Caki2 (cell line): Measurements from ENCODE around the gene ACAD8. TPM values are rescaled to one million over a fixed set of nuclear protein-coding genes. Genes with fewer than 3 reads are reported as not detected.
"Not testable (repeated sequence)": the region's sequence is repeated elsewhere in the genome, so short reads cannot be mapped to it uniquely, and the experiment has no call there.

Experiments
- DNase-seq: peaks from one replicate; pipeline ENCODE4 v3.0.0-alpha.2; 2015; ENCODE audit warnings: low read depth
- in situ Hi-C: cut with HindIII; loops from 2 replicates; pipeline ENCODE4 v1.10.0; 2016; ENCODE audit warnings: low sequenced_read_pairs, low pct_unique_long_range_greater_than_20kb, mixed read lengths
- total RNA-seq: library from RNA; depleted of rRNA; stranded (reverse); fragments of >200 nt; shearing (Covaris generic); gene quantifications from 2 replicates; pipeline ENCODE4 v1.2.3, GENCODE V29; 2014; ENCODE audit warnings: low replicate concordance

The ACAD8 gene
- total RNA-seq, 1 experiment from 2014 or later: 7.5 TPM

DNA sequence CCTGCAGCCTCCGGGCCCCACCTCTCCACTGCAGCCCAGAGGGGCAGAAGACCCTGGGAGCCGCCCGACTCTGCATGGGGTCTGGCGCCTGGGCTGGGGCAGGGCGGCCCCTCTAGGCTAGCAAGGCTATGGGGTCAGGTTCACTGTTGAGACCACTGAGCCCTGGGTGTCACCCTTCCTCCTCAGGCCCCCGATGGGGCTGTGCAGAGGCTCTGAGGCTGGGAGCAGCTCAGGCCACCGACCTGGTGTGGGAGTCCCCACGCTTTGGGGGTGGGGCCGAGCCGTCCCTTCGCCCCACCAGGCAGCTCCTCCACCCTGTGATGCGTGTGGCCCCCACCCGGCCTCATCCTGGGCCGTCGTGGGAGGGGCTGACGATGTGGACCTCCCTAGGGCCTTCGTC is 28.3 kb downstream of the ACAD8 start:
- in situ Hi-C loops, DNase-seq: not testable (repeated sequence)

DNA sequence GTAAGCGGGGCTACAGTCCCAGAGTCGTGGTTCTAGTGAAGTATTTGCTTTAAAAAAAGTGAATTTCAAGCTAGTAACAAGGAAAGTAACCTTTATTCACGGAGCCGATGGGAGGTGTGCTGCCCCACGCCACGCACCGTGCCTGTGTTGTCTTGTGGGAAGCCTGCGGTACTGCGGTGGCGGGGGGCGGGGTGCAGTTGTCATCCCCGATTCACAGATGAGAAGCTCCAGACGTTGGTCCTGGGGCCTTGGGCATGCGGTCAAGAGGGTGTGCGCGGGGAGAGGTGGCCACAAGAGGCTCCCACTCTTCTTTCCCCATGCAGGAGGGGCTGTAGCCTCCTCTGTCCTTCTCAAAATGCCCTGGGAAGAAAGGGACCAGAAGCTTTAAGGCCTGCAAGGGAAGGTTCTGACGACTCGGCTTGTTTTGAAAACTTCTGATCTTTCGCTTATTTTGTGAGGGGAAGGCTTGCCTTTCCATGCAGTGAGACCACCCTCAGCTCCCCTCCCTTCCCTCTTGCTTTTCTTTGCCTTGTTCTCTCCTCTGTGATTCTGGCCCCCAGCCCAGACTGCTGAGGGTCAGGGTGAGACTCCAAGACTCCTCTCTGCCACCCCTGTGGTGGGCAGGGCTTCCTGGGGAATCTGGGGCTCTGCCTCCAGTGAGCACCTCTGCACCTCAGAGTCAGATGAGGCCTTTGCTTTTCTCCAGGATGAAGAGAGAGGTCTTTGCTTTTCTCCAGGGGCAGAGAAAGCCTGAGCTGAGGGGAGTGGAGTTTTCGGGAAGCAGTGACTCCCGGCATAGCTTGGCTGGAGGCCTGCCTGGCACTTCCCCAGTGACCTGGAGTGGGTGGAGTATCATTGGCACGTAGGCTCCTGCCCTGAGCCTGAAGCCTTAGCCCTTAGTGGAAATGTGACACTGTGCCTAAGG is 29.0 kb downstream of the ACAD8 start:
- in situ Hi-C loops: no loop called here
- DNase-seq: no peak

DNA sequence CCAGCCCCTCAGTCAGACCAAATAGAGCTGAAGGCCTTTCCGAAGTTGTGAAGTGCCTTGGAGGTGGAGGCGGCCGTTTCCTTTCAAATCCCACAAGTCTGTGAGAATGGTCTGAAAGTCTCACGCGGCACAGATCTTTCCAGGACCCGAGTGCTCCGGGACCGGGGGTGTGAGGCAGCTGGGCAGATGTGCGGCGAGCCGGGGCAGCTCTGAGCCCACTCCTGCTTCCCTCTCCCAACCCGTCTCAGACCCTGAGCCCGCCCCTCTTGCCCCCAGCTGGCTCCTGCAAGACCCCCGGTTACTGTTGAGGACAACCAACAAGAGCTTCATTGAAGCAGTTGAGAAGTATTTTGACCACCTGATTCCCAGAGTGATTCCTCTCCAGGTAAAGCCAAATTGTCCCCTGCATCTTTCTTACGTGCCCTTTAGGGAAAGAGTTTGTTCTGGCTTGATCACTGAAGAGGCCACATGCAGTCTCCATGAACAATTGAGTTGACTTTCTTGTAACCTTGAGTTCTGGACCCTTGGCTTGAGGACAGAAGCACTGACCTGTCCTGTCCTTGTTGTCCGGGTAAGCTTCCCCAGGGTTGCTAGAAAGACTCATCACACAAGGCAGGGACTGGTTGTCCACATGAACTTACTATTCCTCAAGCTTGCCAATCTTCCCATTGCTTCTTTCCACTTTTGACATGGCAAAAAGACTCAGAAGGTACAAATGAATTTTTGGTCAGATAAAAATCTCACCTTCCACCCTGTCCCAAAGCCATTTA is 30.3 kb downstream of the ACAD8 start:
- in situ Hi-C loops: no loop called here
- no peak for DNase-seq

DNA sequence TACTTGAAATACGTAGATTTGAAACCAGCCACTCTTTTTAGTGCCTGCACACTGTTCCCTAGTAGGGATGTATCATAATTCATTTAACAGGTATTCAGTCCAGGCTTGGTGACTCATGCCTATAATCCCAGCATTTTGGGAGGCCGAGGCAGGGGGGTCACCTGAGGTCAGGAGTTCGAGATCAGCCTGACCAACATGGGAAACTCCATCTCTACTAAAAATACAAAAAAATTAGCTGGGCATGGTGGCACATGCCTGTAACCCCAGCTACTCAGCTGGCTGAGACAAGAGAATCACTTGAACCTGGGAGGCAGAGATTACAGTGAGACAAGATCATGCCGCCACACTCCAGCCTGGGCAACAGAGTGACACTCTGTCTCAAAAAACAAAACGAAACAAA is 31.0 kb downstream of the ACAD8 start:
- in situ Hi-C loops, DNase-seq: not testable (repeated sequence)

DNA sequence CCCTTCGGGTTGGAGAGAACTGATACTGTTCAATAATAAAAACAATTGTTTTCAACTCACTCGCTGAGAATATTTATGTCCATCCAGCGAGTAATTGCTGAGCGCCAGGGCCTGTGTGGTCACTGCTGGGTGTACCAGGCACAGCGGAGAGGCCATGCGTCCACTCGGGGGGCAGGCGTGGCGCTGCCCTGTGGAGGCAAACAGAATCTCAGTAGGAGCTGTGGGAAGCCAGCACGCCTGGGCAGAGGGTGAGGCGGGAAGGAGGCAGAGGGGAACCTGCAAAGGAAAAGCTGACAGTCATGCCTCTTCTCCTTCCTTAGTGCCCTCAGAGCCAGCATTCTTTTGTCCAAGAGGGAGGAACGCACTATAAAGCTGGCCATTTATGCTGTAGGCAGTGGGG is 34.2 kb downstream of the ACAD8 start:
- in situ Hi-C loops: no loop called here
- no peak for DNase-seq

DNA sequence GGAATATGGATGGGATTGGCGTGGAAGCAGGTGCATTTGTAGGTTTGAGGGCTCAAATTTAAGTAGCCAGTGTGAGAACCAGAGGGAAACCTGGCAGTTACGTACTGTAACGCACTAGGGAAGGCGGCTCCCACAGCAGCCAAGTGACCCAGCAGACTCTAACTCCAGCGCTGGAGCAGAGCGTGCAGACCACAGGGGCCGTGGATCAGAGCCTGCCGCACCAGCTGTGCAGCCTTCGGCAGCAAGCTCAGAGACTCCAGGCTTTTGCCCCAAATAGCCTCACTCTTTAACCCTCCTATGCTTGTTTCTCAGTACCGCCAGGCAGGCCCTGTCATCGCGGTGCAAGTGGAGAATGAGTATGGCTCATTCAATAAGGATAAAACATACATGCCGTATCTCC is 35.1 kb downstream of the ACAD8 start:
- in situ Hi-C loops: no loop called here

DNA sequence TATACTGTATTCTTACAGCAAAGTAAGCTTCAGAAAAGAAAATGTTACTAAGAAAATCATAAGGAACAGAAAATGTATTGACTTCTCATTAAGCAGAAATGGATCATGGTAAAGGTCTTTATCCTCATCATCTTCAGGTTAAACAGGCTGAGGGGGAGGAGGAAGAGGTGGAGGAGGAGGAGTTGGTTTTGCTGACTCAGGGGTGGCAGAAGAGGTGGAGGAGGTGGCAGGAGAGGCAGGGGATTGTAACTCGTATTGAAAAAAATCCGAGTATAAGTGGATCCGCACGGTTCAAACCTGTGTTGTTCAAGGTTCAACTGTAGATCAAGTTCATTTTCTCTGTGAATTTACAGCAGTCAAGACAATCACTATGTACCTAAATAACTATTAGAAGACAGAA is 35.8 kb downstream of the ACAD8 start:
- DNase-seq: no peak
- in situ Hi-C loops: no loop called here

More for the DNA sequence above, 35.1 kb downstream of the ACAD8 start:
- DNase-seq: no peak

DNA sequence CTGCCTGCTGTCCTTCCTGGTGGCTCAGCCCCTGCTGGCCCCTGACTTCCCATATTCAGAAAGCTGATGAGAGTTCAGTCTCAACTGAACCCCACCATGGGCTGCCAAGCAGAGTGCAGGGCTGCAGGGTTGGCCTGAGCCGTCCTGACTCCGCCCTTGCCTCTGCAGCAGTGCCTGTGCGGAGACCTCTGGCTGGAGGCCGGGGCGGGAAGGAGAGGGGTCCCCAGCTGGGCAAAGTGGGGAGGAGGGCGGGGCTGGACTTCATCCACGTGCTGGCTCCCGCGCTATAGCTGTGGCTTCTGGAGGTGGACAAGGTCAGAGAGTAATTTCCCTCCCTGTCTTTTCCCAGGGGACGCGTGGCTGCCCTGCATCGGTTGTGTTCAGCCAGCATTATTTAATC is 36.4 kb downstream of the ACAD8 start:
- in situ Hi-C loops: no loop called here
- no peak for DNase-seq

DNA sequence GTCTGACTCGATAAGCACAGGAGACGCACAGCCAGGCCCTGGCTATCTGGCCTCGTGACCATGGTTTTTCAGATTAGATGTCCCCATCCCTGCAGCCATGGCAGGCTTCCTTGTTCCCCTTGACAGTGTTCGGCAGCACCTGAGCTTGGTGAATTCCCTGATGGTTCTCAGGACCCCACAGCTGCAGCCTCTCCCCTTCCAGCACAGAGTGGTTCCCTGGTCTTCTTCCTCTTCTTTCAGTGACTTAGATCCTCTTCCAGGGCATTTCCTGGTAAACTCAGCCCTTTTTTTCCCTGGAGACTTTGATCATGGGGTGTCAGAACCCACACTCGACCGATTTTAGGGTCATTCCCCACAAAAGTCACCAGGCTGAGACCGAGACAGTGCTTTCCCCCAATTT is 37.3 kb downstream of the ACAD8 start:
- no peak for DNase-seq
- in situ Hi-C loops: no loop called here

DNA sequence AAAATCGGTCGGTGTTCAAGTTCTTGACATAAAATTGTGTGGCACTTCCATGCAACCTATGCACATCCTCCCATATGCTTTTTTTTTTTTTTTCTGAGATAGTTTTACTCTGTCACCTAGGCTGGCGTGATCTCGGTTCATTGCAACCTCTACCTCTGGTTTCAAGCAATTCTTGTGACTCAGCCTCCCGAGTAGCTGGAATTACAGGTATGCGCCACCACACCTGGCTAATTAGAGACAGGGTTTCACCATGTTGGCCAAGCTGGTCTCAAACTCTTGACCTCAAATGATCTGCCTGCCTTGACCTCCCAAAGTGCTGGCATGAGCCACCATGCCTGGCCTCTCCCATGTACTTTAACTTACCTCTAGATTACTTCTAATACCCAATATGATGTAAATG is 37.8 kb downstream of the ACAD8 start:
- in situ Hi-C loops: no loop called here
- no peak for DNase-seq

DNA sequence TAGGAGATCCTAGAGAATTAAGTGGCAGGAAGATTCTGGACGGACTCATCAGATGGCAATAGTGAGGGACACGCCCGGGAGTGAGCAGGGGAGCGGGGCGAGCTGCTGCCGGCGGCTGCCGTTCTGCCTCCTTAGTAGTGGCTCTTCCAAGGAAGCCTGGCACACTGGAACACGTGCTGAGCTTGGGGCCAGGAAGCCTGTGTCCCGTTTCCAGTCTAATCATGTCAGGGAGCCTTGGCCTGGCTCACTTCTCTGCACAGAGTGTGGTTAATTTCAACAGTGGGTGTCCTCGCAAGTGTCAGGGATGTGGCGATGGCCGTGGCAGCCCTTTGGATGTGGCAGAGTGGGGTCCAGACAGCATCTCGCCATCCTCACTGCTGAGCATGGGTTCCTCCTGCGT is 39.3 kb downstream of the ACAD8 start:
- in situ Hi-C loops: no loop called here
- no peak for DNase-seq

DNA sequence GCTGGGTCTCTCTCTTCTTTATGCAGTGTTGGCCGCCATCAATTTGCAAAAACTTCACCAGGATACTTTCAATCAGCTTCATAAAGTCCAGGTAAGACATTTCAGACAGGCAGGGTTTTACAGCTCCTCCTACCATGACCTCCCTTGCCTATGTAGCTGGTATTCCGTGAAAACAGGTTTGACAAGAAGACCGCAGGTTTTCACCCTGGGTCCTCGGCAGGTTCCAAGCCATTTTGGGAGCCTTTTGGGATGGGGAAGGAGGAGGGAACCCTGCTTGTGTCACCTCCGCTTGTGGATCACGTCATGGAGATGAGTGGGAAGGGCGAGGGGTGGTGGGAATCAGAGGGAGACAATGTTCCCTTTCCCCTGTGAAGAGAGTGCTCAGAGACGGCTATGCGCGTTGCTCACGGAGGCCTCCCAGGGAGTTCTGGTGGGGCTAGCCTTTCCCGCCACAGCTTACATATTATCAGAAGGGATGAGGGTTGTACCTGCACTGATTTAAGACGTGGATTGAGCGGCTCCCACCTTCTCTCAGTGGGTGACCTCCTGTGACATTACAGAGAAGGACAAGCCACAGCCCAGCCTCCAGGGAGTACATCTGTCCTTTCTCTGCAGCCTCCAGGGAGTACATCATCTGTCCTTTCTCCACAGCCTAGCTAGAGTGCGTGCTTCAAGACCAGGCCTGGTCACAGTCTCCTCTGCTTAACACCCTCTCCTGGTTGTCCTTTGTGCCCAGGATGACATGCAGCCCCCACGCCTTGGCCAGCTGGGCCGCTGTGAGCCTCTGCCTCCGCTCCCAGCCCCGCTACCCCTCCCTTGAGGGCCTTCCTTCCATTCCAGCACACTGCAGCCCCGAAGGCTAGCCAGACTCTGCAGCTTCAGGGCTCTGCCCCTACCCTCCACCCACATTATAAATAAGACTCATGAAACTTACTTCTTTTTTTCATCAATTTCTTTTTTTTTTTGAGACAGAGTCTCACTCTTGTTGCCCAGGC is 40.0 kb downstream of the ACAD8 start:
- DNase-seq: no peak
- in situ Hi-C loops: no loop called here

DNA sequence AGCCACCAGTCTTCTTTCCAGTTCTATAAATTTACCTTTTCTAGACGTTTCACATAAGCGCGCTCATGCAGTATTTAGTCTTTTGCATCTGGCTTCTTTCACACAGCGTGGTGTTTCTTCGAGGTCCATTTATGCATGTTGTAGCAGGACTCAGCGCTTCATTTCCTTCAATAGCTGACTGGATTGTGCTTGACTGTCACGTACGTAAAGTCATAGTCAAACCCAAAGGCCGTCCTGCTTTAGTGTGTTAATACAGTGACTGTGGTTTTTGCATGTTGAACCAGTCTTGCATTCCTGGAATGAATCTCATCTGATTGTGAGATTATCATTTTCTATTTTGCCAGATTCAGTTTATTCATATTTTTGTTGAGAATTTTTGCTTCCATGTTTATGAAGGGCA is 41.3 kb downstream of the ACAD8 start:
- in situ Hi-C loops: no loop called here

DNA sequence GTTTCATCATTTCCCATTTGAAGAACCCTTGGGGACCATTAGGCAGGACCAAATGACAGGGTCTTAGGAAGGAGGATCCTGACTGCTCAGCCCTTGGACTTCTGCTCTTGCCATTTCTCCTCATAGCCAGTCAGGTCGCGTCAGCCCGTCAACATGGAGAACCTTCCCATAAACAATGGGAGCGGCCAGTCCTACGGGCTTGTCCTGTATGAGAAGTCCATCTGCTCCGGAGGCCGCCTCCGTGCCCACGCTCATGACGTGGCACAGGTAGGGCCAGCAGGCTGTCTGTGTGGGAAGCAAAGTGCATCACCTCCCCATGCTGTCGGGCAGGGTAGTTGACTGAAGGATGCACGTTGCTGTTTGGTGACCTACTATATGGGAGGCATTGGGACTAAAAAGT is 58.9 kb downstream of the ACAD8 start:
- in situ Hi-C loops: no loop called here
- no peak for DNase-seq

More for the DNA sequence above, 41.3 kb downstream of the ACAD8 start:
- DNase-seq: no peak

DNA sequence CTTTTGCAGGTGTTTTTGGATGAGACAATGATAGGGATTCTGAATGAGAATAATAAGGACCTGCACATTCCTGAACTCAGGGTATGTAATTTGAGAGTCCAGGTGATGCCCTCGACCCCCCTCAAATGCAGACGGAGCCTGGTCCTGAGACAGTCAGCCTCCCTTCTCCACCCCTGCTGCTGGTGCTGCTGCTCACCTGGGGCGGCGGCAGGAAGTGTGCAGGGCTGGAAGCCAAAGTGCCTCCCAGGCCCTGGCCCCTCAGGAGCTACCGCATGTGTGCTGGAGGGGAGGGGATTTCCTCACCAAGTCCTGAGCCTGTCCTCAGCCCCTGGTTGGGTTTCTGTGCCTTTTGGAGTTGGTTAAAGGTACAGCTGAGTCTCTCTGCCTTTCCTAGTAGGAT is 59.4 kb downstream of the ACAD8 start:
- no peak for DNase-seq
- in situ Hi-C loops: no loop called here

DNA sequence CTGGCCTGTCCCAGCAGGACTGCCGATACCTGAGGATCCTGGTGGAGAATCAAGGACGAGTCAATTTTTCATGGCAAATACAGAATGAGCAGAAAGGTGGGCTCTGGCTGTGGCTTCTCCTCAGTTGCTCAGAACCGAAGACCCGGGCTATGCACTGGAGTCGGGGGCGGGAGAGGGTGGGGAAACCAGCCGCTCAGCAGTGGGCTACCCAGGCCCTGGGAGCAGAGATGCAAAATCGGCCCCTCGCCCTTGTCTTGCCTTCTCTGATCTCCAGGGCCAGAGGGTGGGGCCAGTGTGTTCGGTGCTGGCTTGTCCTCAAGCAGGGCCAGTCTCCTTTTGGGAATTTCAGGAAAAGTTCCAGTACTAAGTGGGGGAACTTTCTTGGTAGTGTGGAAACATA is 60.0 kb downstream of the ACAD8 start:
- in situ Hi-C loops: no loop called here
- DNase-seq: no peak

DNA sequence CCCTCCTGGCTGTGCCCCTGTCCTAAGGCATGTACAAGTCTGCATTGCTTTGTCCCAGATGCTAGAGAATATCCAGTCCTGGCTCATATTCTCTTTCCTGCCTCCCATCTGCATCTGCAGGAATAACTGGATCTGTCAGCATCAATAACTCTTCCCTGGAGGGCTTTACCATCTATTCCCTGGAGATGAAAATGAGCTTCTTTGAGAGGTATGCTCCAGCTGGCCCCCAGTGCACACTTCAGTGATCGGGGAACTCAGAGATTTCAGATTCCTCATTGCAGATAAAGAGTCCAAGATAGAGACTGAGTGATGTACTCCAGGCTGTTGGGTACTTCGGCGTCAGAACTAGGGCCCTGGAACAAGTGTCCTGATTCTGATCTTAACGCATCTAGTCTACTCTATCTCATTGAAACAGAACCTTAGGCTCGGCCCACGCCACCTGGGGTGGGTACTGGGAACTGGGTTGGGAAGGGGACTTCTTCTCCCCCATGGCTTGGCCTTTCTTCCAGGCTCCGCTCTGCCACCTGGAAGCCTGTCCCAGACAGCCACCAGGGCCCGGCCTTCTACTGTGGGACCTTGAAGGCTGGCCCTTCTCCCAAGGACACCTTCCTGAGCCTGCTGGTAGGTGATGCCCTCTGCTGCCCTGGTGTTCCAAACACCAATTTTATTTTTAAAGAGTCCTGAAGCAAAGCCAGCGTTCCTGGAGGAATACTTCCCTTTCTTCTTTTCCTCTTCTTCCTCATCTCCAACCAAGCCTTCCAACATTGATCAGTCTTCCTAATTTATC is 60.6 kb downstream of the ACAD8 start:
- in situ Hi-C loops: no loop called here

More for the DNA sequence above, 60.6 kb downstream of the ACAD8 start:
- DNase-seq: no peak
